Tibial artery (tissue), 4 donors: ENCODE data around the gene SNX19.

Source experiments
- DNase-seq, 2 donors: peaks; one replicate each; pipeline ENCODE4 v3.0.0-alpha.2; 2019
- H3K27ac ChIP-seq, 2 donors: fragments of 200-600 bp; sonication (generic) in 1 of 2; 1 replicate in 1 of 2; 2 replicates in 1 of 2; pipeline ENCODE4 v1.5.1; 2018 to 2019; ENCODE audit warnings: mild to moderate bottlenecking in 1 of 2
- H3K27me3 ChIP-seq, 2 donors: fragments of 200-600 bp; sonication (generic) in 1 of 2; one replicate each; pipeline versions ENCODE4 v1.5.1 to v1.6.0; 2016 to 2019
- H3K36me3 ChIP-seq, 3 donors: fragments of 200-600 bp; sonication (generic) in 2 of 3; one replicate each; pipeline ENCODE4 v1.5.1; 2016 to 2019; ENCODE audit warnings: mild to moderate bottlenecking in 2 of 3
- H3K4me1 ChIP-seq, 4 donors: fragments of 200-600 bp; sonication (generic) in 2 of 4; 1 replicate in 3 of 4; 2 replicates in 1 of 4; pipeline ENCODE4 v1.5.1; 2016 to 2019
- H3K4me3 ChIP-seq, 2 donors: fragments of 200-600 bp; sonication (generic) in 1 of 2; 1 replicate in 1 of 2; 2 replicates in 1 of 2; pipeline ENCODE4 v1.5.1; 2018 to 2019; ENCODE audit warnings: mild to moderate bottlenecking in 2 of 2
- H3K9me3 ChIP-seq, 3 donors: fragments of 200-600 bp; sonication (generic) in 1 of 3; one replicate each; pipeline ENCODE4 v1.5.1; 2016 to 2019
- CTCF ChIP-seq, 2 experiments: fragments of 200-600 bp in 1 of 2; fragments of 450-650 bp in 1 of 2; IDR thresholded peaks; one replicate each; pipeline ENCODE4 v1.5.1; 2017 to 2019; ENCODE audit warnings: antibody characterized with exemption in 2 of 2, mild to moderate bottlenecking in 1 of 2, moderate library complexity in 1 of 2
- intact Hi-C: fragments of 100-400 bp; cut with DNase I; formaldehyde crosslinking; loops from one replicate; pipeline ENCODE4 v1.15.0; 2023; ENCODE audit warnings: low total_unique reads

The SNX19 gene

GRCh38 chr11:130834886-130835285, 81.4 kb downstream of the SNX19 start:
- Histone ChIP-seq H3K27ac (no peak overlapping the region), H3K4me3 (no peak overlapping the region), H3K4me1 (peaks cover 0 to 22% (median 18%) of the 10 kb centered on the region in 4 donors), H3K36me3 (no peaks in the 10 kb centered on the region), H3K27me3 (no peaks in the 10 kb centered on the region), H3K9me3 (peaks cover 0 to 4% (median 0%) of the 10 kb centered on the region in 3 donors)
- DNase-seq: no peak
- no peak for TF ChIP-seq CTCF (IDR thresholded peaks at IDR 0.05)
- intact Hi-C loops: no loop called here

GRCh38 chr11:130832566-130833425, 83.5 kb downstream of the SNX19 start:
- no peak overlapping the region for H3K4me3 ChIP-seq
- DNase-seq: no peak
- peaks cover 0 to 37% (median 33%) of the 10 kb centered on the region in 4 donors for H3K4me1 ChIP-seq
- TF ChIP-seq CTCF (IDR thresholded peaks at IDR 0.05): no peak
- H3K27me3 ChIP-seq: no peaks in the 10 kb centered on the region
- peaks cover 0 to 4% (median 0%) of the 10 kb centered on the region in 3 donors for H3K9me3 ChIP-seq
- no peak overlapping the region for H3K27ac ChIP-seq
- H3K36me3 ChIP-seq: no peaks in the 10 kb centered on the region
- intact Hi-C loops: no loop called here

- Histone ChIP-seq H3K36me3 (no peaks in the 10 kb centered on the region), H3K4me1 (peaks cover 0 to 45% (median 39%) of the 10 kb centered on the region in 4 donors), H3K27me3 (no peaks in the 10 kb centered on the region), H3K27ac (no peak overlapping the region), H3K9me3 (no peaks in the 10 kb centered on the region), H3K4me3 (no peak overlapping the region)
- intact Hi-C loops: loop anchor here (2.0 kb wide), 1 partner anchor 387 kb away; no protein-coding TSS in a partner anchor
- no peak for TF ChIP-seq CTCF (IDR thresholded peaks at IDR 0.05)
- no peak for DNase-seq
Measured at GRCh38 chr11:130831976-130832375, 84.3 kb downstream of the SNX19 start.

- no peak for DNase-seq
- Histone ChIP-seq H3K9me3 (no peaks in the 10 kb centered on the region), H3K27me3 (no peaks in the 10 kb centered on the region), H3K4me3 (no peak overlapping the region), H3K36me3 (no peaks in the 10 kb centered on the region), H3K27ac (no peak overlapping the region), H3K4me1 (peaks cover 0 to 50% (median 41%) of the 10 kb centered on the region in 4 donors)
- TF ChIP-seq CTCF (IDR thresholded peaks at IDR 0.05): no peak
- intact Hi-C loops: loop anchor here (2.0 kb wide), 1 partner anchor 387 kb away; no protein-coding TSS in a partner anchor
Measured at GRCh38 chr11:130831506-130831905, 84.8 kb downstream of the SNX19 start.

DNA sequence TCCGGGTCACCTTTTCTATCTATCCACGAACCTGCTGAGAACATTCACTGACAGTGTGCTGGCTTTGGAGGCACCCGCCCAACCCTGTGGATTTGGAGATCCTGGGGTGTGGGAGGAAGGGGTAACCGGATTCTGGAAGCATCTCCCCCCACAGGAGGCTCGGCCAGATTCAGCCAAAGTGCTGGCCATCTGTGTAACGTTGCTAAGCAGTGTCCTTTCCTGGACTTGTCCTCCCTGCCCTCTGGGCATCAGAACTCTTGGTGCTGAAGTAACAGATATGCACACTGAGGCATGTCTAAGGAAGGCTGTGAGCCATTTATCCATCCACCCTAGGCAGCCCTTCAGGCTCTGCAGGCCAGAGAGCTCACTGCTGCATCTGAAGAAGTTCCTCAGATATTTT, 85.7 kb downstream of the SNX19 start:
- no peak for DNase-seq
- intact Hi-C loops: loop anchor here (2.0 kb wide), 1 partner anchor 386 kb away; no protein-coding TSS in a partner anchor
- H3K4me3 ChIP-seq: no peak overlapping the region
- TF ChIP-seq CTCF (IDR thresholded peaks at IDR 0.05): no peak
- H3K27me3 ChIP-seq: no peaks in the 10 kb centered on the region
- peak overlapping the region; percentile 63 to 77 for H3K27ac ChIP-seq
- no peaks in the 10 kb centered on the region for H3K36me3 ChIP-seq
- H3K4me1 ChIP-seq: peaks cover 0 to 55% (median 43%) of the 10 kb centered on the region in 4 donors
- H3K9me3 ChIP-seq: no peaks in the 10 kb centered on the region
